H9 (cell line): ENCODE measurements around the gene ZNF365. TPM values are rescaled to one million over a fixed set of nuclear protein-coding genes. Genes with fewer than 3 reads are reported as not detected.

ENCODE experiments used
- DNase-seq: peaks from one replicate; pipeline ENCODE4 v3.0.0-alpha.2; 2017
- H2AFZ ChIP-seq: one replicate; pipeline ENCODE4 v1.6.1; 2013; ENCODE audit warnings: mild to moderate bottlenecking, low read length, control low read depth, moderate library complexity
- H2AK5ac ChIP-seq: 2 replicates; pipeline ENCODE4 v1.6.1; 2013; ENCODE audit warnings: low read length, control low read depth, mixed read lengths; ENCODE audit not compliant: insufficient read length
- H2BK120ac ChIP-seq: one replicate; pipeline ENCODE4 v1.6.1; 2013; ENCODE audit warnings: low read depth, mild to moderate bottlenecking, low read length, control low read depth, inconsistent platforms; ENCODE audit not compliant: poor library complexity, severe bottlenecking
- H2BK12ac ChIP-seq: 2 replicates; pipeline ENCODE4 v1.6.1; 2013; ENCODE audit warnings: low read length, control low read depth, mixed read lengths, low read depth; ENCODE audit not compliant: insufficient read length
- H2BK15ac ChIP-seq: 2 replicates; pipeline ENCODE4 v1.6.1; 2013; ENCODE audit warnings: low read depth, low read length, control low read depth
- H2BK20ac ChIP-seq: one replicate; pipeline ENCODE4 v1.6.1; 2013; ENCODE audit warnings: low read depth, mild to moderate bottlenecking, low read length, control low read depth, inconsistent platforms; ENCODE audit not compliant: poor library complexity, severe bottlenecking
- H2BK5ac ChIP-seq: 2 replicates; pipeline ENCODE4 v1.6.1; 2013; ENCODE audit warnings: low read length, control low read depth, mixed read lengths; ENCODE audit not compliant: insufficient read length
- H3K14ac ChIP-seq: 2 replicates; pipeline ENCODE4 v1.6.1; 2013; ENCODE audit warnings: low read length, control low read depth; ENCODE audit not compliant: insufficient read depth
- H3K18ac ChIP-seq: 2 replicates; pipeline ENCODE4 v1.6.1; 2013; ENCODE audit warnings: low read depth, mild to moderate bottlenecking, mixed read lengths, low read length, control low read depth; ENCODE audit not compliant: insufficient read length
- H3K23ac ChIP-seq: 2 replicates; pipeline ENCODE4 v1.6.1; 2013; ENCODE audit warnings: low read length, control low read depth, mixed read lengths, low read depth; ENCODE audit not compliant: insufficient read length
- H3K23me2 ChIP-seq: 2 replicates; pipeline ENCODE4 v1.6.1; 2013; ENCODE audit warnings: low read depth, mild to moderate bottlenecking, mixed read lengths, low read length, control low read depth; ENCODE audit not compliant: insufficient read length, poor library complexity, severe bottlenecking
- H3K27ac ChIP-seq: 2 replicates; pipeline ENCODE4 v1.5.1; 2013; ENCODE audit warnings: low read length, control low read depth, mixed read lengths, low read depth; ENCODE audit not compliant: insufficient read length
- H3K27me3 ChIP-seq: 2 replicates; pipeline ENCODE4 v1.6.1; 2013; ENCODE audit warnings: low read length, control low read depth, inconsistent platforms; ENCODE audit not compliant: insufficient read depth
- H3K4ac ChIP-seq: 2 replicates; pipeline ENCODE4 v1.6.1; 2013; ENCODE audit warnings: low read depth, mild to moderate bottlenecking, control low read depth, inconsistent platforms, low read length, moderate library complexity
- H3K4me1 ChIP-seq: 2 replicates; pipeline ENCODE4 v1.6.1; 2013; ENCODE audit warnings: low read length, control low read depth, inconsistent platforms; ENCODE audit not compliant: insufficient read depth
- H3K4me2 ChIP-seq: 2 replicates; pipeline ENCODE4 v1.6.1; 2013; ENCODE audit warnings: low read length, control low read depth, mixed read lengths; ENCODE audit not compliant: insufficient read length, insufficient read depth
- H3K56ac ChIP-seq: 2 replicates; pipeline ENCODE4 v1.6.1; 2013; ENCODE audit warnings: low read depth, mild to moderate bottlenecking, mixed read lengths, low read length, control low read depth; ENCODE audit not compliant: insufficient read length
- H3K79me1 ChIP-seq: 2 replicates; pipeline ENCODE4 v1.6.1; 2013; ENCODE audit warnings: low read depth, mild to moderate bottlenecking, moderate library complexity, low read length, control low read depth, inconsistent platforms; ENCODE audit not compliant: insufficient read depth, poor library complexity, severe bottlenecking
- H3K79me2 ChIP-seq: 2 replicates; pipeline ENCODE4 v1.6.1; 2013; ENCODE audit warnings: low read length, control low read depth, inconsistent platforms; ENCODE audit not compliant: insufficient read depth
- H3K9ac ChIP-seq: 2 replicates; pipeline ENCODE4 v1.6.1; 2013; ENCODE audit warnings: low read length, control low read depth, mixed read lengths; ENCODE audit not compliant: insufficient read length; ENCODE audit errors: extremely low read depth
- H3K9me3 ChIP-seq: one replicate; pipeline ENCODE4 v1.6.1; 2013; ENCODE audit warnings: low read depth, low read length, inconsistent platforms; ENCODE audit not compliant: control insufficient read depth
- H3T11ph ChIP-seq: one replicate; pipeline ENCODE4 v1.6.1; 2013; ENCODE audit warnings: mild to moderate bottlenecking, low read length, control low read depth, inconsistent platforms
- H4K20me1 ChIP-seq: one replicate; pipeline ENCODE4 v1.6.1; 2013; ENCODE audit not compliant: control insufficient read depth, insufficient read length, insufficient read depth
- H4K5ac ChIP-seq: 2 replicates; pipeline ENCODE4 v1.6.1; 2013; ENCODE audit warnings: low read depth, mild to moderate bottlenecking, mixed read lengths, low read length, control low read depth; ENCODE audit not compliant: insufficient read length
- H4K8ac ChIP-seq: replicated peaks from 2 replicates; pipeline ENCODE4 v1.6.1; 2013; ENCODE audit warnings: low read length, control low read depth, mixed read lengths, low read depth; ENCODE audit not compliant: insufficient read length
- H4K91ac ChIP-seq: 2 replicates; pipeline ENCODE4 v1.6.1; 2013; ENCODE audit warnings: low read depth, mild to moderate bottlenecking, moderate library complexity, mixed read lengths, low read length, control low read depth; ENCODE audit not compliant: insufficient read length
- H3K27ac Mint-ChIP-seq, 3 experiments: 2 replicates in 2 of 3; 3 replicates in 1 of 3; pipeline ENCODE4 v1.8.0; 2020 to 2021; ENCODE audit warnings: mixed read lengths in 3 of 3, mild to moderate bottlenecking in 1 of 3, moderate library complexity in 1 of 3
- H3K27me3 Mint-ChIP-seq: 2 replicates; pipeline ENCODE4 v1.8.0; 2021; ENCODE audit warnings: low read depth, mild to moderate bottlenecking, moderate library complexity, mixed read lengths
- H3K36me3 Mint-ChIP-seq, 3 experiments: 2 replicates in 2 of 3; 3 replicates in 1 of 3; pipeline ENCODE4 v1.8.0; 2020 to 2021; ENCODE audit warnings: low read depth in 3 of 3, mixed read lengths in 3 of 3; ENCODE audit not compliant: insufficient read depth in 1 of 3
- H3K4me1 Mint-ChIP-seq, 2 experiments: 2 replicates each; pipeline ENCODE4 v1.8.0; 2020; ENCODE audit warnings: mixed read lengths in 2 of 2
- H3K4me3 Mint-ChIP-seq, 2 experiments: 2 replicates in 1 of 2; 3 replicates in 1 of 2; pipeline ENCODE4 v1.8.0; 2020 to 2021; ENCODE audit warnings: mild to moderate bottlenecking in 2 of 2, mixed read lengths in 2 of 2, moderate library complexity in 1 of 2
- H3K9me3 Mint-ChIP-seq, 2 experiments: 2 replicates in 1 of 2; 3 replicates in 1 of 2; pipeline ENCODE4 v1.8.0; 2020; ENCODE audit warnings: mild to moderate bottlenecking in 2 of 2, mixed read lengths in 2 of 2, moderate library complexity in 1 of 2
- WGBS: extraction: QIAGEN DNeasy Blood & Tissue Kit; methylation state at CpG from one replicate; pipeline ENCODE4 v1.1.7; 2013; ENCODE audit warnings: missing lambda C conversion rate, low lambda C conversion rate, mixed read lengths; ENCODE audit not compliant: insufficient read length; ENCODE audit errors: extremely low coverage; 5-methylcytosine and 5-hydroxymethylcytosine counted together
- total RNA-seq: library from RNA; stranded (reverse); gene quantifications from 2 replicates; pipeline ENCODE4 v1.2.1, GENCODE V29; 2021
- TF ChIP-seq, protein P1 (sequence below): fragments of 200-600 bp; sonication (generic); conservative IDR thresholded peaks from 3 replicates; pipeline ENCODE4 v1.8.0; 2021; ENCODE audit warnings: antibody characterized with exemption, mild to moderate bottlenecking

ZNF365 gene
- total RNA-seq, 1 experiment from 2014 or later, result 0.59 TPM

- H2AFZ ChIP-seq, result no peak overlapping the region
- no peak overlapping the region for H3K9ac ChIP-seq
Measured at GRCh38 chr10:62384447-62385081, 10.4 kb downstream of the ZNF365 start.

More at GRCh38 chr10:62384447-62385081, 10.4 kb downstream of the ZNF365 start:
- no CpG with 5 or more reads among the region's 4 CpGs for WGBS
- H3K23me2 ChIP-seq, result no peaks in the 10 kb centered on the region
- H2BK12ac ChIP-seq, result no peak overlapping the region
- H3K4me3 Mint-ChIP-seq, result no peak overlapping the region
- no peak overlapping the region for H3K27ac Mint-ChIP-seq
- DNase-seq, result no peak
- H3K4me1 Mint-ChIP-seq, result peaks cover 3 to 6% of the 10 kb centered on the region in 2 experiments; a peak in 3 of 4 replicates
- no peak overlapping the region for H3K4ac ChIP-seq
- no peak overlapping the region for H2BK20ac ChIP-seq
- no peaks in the 10 kb centered on the region for H3K9me3 ChIP-seq
- no peak overlapping the region for H4K8ac ChIP-seq
- no peaks in the 10 kb centered on the region for H3K79me2 ChIP-seq
- no peaks in the 10 kb centered on the region for H3K9me3 Mint-ChIP-seq
- H2AK5ac ChIP-seq, result no peak overlapping the region
- H4K5ac ChIP-seq, result no peak overlapping the region
- no peaks in the 10 kb centered on the region for H3K36me3 Mint-ChIP-seq
- no peak overlapping the region for H3T11ph ChIP-seq
- H3K27me3 ChIP-seq, result no peaks in the 10 kb centered on the region
- no peak overlapping the region for H3K27ac ChIP-seq
- no peak overlapping the region for H3K14ac ChIP-seq
- no peak overlapping the region for H3K23ac ChIP-seq
- H3K27me3 Mint-ChIP-seq, result no peaks in the 10 kb centered on the region
- H2BK15ac ChIP-seq, result no peak overlapping the region
- H4K20me1 ChIP-seq, result no peaks in the 10 kb centered on the region
- H3K4me1 ChIP-seq, result no peaks in the 10 kb centered on the region
- no peak overlapping the region for H3K56ac ChIP-seq
- no peak overlapping the region for H3K4me2 ChIP-seq
- TF ChIP-seq, protein P1, sequence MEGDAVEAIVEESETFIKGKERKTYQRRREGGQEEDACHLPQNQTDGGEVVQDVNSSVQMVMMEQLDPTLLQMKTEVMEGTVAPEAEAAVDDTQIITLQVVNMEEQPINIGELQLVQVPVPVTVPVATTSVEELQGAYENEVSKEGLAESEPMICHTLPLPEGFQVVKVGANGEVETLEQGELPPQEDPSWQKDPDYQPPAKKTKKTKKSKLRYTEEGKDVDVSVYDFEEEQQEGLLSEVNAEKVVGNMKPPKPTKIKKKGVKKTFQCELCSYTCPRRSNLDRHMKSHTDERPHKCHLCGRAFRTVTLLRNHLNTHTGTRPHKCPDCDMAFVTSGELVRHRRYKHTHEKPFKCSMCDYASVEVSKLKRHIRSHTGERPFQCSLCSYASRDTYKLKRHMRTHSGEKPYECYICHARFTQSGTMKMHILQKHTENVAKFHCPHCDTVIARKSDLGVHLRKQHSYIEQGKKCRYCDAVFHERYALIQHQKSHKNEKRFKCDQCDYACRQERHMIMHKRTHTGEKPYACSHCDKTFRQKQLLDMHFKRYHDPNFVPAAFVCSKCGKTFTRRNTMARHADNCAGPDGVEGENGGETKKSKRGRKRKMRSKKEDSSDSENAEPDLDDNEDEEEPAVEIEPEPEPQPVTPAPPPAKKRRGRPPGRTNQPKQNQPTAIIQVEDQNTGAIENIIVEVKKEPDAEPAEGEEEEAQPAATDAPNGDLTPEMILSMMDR, result no peak
- no peak overlapping the region for H4K91ac ChIP-seq
- H2BK120ac ChIP-seq, result no peak overlapping the region
- no peaks in the 10 kb centered on the region for H3K79me1 ChIP-seq
- H3K18ac ChIP-seq, result no peak overlapping the region
- no peak overlapping the region for H2BK5ac ChIP-seq
